GM20431 (cell line): ENCODE results near the gene GLP1R.

Experiments used
- in situ Hi-C: fragments of 300-500 bp; cut with MseI, MboI; formaldehyde crosslinking; loops from one replicate; pipeline ENCODE4 v1.15.0; 2020; ENCODE audit warnings: low sequenced_read_pairs; ENCODE audit not compliant: unreplicated experiment

The GLP1R gene

DNA sequence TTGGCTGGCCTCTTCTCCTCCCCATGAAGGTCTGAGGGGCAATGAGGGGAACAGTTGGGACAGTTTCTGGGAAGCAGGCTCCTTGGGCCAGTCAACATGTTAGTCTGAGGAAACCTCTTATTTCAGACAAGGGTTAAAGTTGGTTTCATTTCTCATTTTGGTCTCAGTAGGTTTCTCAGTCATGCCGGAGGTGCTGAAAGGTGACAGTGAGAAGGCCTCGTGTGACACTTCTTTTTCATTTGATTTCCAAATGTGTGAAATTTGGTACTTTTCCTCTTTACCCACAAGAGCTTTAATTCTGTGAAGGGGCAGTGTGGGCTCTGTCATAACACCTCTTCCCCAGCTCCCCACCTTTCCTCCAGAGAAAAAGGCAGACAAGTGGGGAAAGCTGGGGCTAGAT is 7.5 kb upstream of the GLP1R start:
- in situ Hi-C loops = no loop called here

DNA sequence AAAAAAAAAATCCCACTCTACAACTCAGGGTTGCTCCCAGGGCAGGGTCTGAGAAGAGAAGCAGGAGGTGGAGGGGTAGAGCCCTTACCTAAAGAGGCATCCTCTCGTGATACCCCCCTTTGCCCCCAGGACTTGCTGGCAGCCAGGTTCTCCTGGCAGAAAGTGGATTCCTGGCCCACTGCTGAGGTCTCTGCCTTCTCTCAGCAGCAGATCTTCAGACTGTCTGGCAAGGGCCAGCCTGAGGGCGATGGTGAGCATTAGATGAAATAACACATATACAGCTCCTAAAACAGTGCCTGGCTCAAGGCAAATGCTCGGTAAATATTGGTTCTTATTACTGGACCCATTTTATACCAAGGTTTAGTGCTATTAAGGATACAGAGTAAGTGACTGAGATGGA is 4.8 kb upstream of the GLP1R start:
- in situ Hi-C loops = no loop called here

DNA sequence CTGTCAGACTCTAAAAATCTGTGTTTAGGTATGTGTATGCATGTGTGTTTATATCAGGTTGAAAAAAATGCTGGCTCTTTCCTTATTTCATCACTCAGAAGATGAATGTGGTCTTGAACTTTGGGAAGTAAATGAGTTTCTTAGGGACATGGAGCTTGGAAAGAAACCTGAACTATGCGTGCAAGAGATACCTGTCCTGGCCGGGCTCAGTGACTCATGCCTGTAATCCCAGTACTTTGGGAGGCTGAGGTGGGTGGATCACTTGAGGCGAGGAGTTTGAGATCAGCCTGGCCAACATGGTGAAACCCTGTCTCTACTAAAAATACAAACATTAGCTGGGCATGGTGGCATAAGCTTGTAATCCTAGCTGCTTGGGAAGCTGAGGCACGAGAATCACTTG is 4.4 kb upstream of the GLP1R start:
- in situ Hi-C loops = no loop called here

DNA sequence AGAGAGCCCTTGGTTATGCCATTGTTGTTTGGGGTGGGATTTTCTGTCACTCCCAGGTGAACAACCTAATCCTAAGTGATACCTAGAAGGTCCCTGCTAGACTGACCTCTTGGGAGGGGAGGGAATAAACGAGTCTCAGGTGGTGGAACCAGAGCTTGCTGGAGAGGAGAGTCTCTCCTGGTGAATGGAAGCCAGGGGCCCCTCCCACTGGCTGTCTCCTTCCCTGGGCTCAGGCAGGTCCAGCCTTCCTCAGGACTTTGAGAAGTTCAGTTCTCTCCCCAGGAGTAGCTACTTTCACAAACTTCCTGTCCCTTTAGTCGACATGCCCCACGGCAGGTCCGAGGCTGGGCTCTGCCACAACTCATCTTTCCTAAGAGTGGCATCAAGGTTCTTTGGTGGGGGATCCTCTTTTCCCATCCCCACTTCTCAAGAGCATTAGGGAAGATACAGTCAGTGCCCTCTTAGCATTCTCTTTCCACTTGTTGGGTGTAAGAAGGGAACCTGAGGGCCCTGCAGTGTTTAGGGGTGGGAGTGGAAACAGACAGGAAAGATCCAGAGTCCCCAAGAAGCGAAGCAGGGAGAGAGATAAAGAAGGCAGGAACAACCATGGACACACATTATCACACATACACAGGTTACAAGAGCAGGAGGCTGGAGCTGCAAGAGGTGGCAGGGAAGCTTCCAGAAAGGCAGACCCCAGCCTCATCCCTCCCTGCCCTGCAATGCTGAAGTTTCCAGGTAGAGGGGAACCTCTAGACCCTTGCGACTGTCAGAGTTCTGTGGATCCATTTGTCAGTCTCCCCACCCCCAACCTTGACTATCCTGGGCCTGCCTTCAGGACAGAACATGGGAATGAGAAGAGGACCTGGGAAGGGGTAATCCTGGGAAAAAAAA is 900 bp upstream of the GLP1R start:
- in situ Hi-C loops = no loop called here

DNA sequence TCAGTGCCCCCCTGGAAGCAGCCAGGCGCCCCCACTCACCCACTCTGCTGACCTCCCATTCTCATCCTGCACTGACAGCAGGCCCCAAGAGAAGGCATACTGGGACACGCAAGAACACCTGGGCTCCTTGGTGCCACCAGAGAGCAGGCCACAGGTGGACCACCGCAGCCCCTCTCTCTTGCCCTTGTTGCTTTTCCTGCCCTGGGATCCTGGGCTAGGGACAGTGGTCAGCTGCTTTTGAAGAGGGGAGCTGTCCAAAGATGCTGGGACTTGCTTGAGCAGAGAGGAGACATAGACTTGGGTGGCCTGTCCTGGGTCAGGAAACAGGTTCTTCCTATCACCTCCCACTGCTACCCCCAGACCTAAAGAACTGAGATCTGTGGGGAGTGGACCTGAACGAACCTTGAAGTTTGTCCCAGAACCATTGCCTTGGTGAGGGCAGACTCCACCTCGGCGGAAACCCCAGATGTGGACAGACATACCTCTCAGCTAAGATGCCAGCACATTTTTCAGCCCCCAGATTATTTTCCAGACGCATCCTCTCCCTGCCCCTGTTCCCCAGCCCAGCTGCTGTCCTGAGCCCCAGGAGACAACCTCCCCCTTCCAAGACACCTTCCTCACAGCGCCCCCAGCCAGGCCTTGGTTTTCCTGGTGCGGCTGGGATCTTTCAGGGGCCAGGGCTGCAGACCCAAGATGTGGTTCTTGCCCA is 1.1 kb downstream of the GLP1R start:
- in situ Hi-C loops = no loop called here

DNA sequence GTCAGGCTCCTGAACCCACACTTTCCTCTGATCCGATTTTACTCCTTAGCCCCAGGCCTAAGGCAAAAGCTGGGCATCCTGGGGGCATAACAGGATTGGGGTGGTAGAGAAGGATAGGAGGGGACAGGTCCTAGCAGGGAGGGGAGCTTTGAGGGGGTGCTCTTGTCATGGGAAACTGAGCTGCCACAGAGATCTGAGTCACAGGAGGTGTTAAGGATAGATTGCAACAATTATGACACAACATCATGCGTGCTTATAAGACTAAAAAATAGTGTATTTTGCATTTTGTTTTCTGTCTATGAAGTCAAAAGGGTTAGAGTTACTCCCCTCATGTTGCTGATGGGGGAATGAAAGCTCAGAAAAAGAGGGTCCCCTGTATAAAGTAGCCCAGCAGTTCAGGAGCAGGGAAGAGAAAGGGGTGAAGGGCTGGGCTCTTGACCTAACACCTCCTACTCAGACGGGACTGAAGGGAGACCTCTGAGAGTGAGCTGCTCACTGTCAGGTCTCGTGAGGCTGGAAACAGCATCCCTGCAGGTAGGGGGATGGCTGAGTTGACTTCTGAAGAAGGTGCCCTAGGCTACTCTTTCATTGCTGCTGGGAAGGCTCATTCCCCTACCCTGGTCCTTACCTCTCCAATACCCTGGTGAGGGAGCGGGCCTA is 2.0 kb downstream of the GLP1R start:
- in situ Hi-C loops = no loop called here

DNA sequence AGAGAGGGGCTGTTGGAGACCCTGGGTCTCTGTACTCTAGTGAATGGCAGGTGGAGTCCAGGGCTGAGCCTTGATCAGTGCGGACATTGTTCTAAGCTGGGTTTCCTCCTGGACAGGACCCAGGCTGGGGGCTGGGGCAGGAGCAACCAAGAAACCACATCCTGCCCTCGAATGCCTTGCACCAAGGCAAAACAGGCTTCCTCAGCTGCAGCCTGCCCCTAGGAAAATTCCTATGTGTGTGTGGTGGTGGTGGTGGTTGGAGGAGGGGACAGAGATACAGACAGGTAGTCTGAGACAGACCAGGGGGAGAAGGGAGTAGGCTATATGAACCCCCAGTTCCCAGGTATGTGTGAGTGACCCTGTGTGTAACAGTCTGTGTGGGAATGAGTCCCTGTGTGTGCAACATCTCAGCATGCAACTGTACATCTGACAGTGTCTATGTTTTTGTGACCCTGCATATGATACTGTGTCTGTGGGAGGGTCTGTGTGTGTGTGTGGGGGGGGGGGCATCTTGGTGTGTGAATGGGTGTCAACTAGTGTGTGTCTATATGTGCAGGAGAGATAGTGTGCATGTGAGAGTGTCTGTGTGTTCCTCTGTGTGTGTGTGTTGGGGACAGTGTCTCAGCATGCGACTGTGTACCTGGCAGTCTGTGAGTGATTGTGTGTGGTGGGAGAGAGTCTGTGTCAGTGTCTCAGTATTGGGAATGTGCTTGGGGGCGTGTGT is 3.0 kb downstream of the GLP1R start:
- in situ Hi-C loops = no loop called here

DNA sequence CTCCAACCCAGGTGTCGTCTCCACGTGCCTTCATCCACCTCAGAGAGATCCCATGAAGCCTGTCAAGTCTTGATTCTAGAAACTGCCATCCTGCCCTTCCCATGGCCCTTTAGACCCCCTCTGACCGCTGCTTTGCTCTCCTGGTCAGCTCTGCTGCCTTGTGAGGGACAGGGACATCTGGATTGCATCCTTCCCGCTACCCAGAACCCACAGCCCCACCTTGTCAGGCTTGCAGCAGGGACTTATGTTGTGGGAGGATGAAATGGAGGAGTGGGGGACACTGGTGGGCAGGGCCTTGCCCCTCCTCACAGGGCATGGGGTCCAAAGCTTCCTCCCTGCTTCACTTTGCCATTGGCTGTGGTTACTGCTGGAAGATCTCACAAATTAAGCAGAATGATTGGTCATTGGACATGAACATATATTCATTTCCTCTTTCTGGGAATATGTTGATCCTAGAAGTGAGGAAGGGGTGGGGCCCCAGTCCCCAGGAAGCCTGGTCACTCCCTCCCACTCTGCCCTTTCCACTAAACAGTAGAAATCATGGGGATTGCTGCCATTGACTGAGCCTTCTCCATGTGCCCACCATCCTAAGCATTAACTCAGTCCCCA is 4.5 kb downstream of the GLP1R start:
- in situ Hi-C loops = no loop called here

DNA sequence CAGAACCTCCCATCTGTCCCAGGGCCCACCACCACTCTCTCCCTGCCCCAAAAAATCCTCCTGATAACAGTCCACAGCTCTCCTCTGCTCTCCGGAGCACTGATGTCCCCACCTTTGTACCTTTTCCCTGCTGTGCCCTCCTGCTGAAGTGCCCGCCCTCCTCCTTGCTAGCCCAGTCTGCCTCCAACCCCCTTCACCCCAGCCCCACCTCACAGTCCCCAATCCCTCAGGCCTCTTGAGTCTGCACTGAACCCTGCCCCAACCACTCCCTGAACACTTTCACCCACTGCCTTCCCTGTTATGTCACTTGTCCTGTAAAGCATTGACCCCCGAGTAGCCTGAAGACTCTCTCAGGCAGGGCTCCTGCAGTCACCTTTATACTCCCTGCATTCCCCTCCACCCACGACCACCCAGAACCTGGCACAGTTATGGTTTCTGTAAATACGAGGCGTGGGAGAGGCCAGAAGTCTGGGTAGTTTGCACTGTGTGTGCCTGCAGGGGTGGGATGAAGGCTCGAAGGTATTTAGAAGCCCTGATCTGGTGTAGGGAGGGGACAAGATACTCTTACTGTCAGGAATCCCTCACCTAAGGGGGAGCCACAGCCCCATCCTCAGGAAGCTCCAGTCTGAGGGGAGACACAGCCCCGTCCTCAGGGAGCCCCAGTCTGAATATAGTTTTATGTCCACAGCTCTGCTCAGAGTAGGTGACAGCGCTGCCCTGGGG is 5.4 kb downstream of the GLP1R start:
- in situ Hi-C loops = no loop called here

DNA sequence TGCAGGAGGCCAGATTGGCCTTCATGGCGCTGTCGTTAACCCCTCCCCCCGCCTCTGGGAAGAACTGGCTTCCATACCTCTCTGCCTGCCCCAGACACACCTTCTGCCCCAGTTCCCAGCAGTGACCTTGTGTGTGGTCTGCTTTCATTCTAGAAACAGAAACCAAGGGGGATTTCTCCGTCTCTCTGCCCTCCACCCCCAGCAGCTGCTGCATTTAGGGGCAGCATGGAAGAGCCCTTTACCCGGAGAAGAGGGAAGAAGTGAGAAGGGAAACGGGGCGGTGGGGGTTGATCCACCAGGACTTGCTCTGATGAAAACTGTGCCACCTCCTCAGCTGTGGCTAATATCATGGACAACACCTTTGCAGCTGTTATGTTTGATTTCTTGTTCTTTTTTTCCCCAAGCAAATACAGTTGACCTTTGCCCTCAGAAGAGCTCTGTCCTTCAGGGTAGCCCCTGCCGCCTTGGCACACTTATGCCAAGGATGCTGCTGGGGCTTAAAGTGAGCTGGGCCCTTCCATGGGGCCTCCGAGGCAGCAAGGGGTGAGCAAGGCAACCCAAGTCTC is 6.1 kb downstream of the GLP1R start:
- in situ Hi-C loops = no loop called here

DNA sequence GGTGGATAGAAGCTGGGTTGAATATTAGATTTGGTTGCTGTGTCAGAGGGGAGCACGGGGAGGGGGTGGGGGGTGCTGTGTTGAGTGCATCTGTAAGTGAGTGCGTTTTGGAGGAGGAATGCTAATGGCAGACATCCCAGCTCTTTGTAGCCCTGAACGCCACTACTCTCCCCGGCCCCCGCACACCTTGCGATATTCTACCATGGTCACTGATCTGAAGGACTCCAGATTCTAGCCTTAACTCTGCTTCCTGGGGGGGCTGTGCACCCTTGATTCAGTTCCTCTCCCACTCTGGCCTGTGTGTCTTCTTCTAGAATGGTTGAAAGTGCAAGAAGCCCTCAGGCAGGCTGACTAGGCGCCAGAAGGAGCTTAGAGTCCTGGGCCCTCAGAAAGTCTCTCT is 7.1 kb downstream of the GLP1R start:
- in situ Hi-C loops = no loop called here

DNA sequence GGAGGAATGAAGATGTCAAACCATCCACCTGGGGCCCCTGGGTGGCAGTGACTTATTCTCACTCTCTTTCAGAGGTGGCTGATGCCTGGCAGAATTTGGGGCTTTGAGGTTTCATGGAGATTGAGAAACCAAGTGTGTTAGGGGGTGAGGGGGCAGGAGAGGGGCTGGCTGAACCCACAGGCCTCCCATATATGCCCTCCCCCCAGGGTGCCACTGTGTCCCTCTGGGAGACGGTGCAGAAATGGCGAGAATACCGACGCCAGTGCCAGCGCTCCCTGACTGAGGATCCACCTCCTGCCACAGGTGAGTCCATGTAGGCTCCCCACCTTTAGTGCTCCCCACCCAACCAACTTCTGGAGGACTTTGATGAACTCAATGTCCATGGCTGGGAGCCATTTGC is 7.6 kb downstream of the GLP1R start:
- in situ Hi-C loops = no loop called here

DNA sequence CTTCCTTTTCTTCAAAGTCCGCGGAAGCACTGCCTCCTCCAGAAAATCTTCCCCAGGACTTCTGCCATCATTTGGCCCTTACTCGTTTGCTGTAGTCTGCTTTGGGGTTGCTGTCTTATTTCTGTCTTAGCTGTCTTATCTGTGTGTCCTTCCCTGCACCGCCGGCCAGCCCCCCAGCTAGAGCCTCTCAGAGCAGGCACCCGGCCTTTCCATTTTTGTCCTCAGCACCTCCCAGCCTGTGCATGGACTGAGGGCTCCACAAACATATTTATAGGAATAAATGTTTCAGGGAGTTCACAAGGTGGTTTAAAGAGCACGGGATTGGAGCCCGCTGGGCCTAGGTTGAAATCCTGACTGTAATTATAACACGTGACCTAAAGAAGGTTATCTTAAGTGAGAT is 8.1 kb downstream of the GLP1R start:
- in situ Hi-C loops = no loop called here

DNA sequence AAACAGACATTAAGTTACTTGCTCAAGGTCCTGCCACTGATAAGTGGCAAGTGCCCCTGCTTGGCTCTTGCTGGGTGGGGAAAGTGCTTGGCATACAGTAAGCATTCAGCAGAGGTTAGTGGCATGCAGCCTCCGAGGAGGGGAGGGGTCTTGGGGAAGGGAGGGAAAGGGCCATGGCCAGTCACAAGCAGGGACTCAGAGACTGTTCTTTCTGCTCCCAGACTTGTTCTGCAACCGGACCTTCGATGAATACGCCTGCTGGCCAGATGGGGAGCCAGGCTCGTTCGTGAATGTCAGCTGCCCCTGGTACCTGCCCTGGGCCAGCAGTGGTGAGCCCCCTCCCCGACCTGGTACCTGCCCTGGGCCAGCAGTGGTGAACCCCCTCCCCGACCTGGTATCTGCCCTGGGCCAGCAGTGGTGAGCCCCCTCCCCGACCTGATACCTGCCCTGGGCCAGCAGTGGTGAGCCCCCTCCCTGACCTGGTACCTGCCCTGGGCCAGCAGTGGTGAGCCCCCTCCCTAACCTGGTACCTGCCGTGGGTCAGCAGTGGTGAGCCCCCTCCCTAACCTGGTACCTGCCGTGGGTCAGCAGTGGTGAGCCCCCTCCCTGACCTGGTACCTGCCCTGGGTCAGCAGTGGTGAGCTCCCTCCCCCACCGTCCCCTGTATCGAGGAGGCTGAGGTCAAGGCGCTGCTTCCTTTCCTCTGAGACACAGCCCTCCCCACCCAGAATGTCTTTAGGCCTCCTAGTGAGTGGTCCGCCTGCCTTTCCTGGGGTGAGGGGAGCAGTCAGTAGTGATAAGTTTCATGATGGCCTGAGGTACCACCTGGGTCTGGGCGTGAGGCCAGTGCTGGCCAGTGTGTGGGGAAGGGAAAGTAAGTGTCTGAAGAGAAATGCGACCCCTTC is 8.9 kb downstream of the GLP1R start:
- in situ Hi-C loops = no loop called here

DNA sequence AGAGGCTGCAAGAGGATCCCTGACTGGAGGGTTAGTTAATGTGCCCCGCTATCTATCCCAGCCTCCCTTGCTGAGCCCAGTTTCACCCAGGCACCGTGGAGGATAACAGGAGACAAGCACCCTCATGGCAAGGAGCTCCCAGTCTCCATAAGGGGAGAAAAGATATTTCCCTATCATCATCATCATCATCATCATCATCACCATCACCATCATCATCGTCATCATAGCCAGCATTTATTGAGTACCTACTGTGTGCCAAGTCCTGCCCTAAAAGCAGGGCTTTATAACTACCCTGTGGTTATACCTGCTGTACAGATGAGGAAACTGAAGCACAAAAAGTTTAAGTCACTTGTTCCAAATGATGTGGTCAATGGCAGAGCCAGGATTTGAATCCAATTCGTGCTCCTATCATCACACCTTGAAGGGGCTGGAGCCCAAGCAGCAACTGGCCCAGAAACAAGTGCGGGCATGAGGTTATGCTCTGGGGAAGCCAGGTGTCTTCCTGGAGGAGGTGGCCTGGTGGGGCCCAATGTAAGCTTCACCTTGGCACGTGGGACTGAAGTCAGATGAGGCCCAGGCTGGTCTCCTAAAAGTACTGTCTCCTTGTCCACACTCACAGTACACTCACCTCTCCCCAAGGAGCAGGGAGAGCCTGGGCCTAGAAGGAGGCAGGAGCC is 10.0 kb downstream of the GLP1R start:
- in situ Hi-C loops = no loop called here

DNA sequence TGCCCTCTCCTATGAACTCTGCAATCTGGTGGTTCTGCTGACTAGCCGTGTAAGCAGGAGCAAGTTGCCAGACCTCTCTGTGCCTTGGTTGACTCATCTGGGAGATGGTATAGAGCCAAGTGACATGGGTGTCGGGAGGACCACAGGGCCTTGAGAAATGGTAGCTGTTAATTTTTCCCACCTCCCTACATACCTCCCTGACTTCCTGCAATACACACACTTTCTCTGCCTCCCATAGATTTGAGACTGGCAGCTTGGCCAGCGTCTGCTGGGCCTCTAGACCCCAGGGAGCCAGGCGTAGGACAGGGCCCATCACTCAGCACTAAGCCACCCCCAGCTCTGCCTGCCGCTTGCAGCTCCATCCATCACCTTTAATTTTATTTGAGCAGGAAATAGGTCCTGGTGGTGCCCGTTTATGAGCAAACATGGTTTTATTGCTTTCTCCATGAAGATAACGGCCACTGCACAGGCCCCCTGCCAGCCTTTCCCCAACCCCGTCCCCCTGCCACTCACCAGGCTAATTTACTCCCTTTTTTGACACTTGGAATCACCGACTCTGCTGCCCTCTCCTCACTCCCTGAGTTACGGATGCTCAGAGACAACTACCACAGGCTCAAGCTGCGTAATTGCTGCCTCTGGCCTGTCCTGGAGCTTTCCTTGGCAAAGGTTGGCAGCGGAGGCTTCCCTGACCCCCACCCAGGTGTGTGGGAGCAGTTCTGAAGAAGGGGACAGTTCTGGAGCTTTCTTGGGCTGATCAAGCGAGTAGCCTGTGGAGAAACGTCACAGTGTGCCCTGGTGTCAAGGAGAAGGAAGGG is 11.1 kb downstream of the GLP1R start:
- in situ Hi-C loops = no loop called here
